Limb (tissue), 2 donors: ENCODE data around the gene ITPK1.
"Not testable (repeated sequence)": the region's sequence is repeated elsewhere in the genome, so short reads cannot be mapped to it uniquely, and the experiment has no call there.

ENCODE experiments used
- DNase-seq, 2 donors: peaks; one replicate each; pipeline ENCODE4 v3.0.0-alpha.2; 2016; ENCODE audit errors: extremely low spot score in 2 of 2

ITPK1 gene

DNA sequence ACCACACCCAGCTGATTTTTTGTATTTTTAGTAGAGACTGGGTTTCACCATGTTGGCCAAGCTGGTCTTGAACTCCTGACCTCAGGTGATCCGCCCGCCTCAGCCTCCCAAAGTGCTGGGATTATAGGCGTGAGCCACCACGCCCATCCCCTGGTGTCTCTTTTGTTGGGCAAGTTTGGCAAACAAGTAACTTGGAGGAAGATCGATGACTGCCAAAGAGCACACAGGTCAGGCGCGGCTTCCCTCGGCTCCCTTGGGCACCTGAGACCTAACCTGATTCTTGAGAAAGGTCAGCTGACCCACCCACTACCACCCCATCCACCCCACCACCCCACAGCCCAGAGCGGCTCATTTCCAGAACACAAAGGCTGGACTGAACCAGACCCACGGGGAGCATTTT, 9.9 kb downstream of the ITPK1 start:
- not testable (repeated sequence) for DNase-seq

DNA sequence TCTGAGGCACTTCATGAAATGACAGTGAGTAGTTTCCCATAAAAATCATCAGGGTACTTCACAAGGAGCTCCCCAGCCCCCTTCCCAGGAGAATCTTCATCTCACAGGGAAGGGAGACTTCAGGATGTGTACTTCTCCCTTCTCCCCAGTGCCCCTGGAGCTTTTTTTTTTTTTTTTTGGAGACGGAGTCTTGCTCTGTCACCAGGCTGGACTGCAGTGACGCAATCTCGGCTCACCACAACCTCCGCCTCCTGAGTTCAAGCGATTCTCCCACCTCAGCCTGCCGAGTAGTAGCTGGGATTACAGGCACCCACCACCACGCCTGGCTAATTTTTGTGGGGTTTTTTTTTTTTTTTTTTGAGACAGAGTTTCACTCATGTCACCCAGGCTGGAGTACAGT, 10.4 kb downstream of the ITPK1 start:
- no peak for DNase-seq

DNA sequence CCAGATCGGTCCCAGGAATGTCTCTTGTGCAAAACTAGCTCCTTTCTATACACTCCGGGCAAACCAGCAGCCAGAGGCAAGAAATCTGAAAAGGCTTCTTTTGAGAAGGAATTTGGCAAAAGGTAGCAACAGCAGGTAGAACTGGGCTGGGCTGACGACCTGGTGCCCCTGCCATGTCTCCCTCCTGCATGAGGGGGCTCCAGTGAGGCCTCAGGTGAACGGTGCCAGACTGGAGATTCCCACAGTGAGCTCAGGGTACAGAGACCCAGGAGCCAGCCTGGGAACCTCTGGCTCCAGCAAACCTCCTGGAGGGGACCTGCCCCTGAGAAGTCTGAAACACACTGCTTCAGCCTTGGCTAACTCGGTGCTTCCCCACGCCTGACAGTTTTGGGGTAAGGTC, 10.8 kb downstream of the ITPK1 start:
- DNase-seq, result no peak

DNA sequence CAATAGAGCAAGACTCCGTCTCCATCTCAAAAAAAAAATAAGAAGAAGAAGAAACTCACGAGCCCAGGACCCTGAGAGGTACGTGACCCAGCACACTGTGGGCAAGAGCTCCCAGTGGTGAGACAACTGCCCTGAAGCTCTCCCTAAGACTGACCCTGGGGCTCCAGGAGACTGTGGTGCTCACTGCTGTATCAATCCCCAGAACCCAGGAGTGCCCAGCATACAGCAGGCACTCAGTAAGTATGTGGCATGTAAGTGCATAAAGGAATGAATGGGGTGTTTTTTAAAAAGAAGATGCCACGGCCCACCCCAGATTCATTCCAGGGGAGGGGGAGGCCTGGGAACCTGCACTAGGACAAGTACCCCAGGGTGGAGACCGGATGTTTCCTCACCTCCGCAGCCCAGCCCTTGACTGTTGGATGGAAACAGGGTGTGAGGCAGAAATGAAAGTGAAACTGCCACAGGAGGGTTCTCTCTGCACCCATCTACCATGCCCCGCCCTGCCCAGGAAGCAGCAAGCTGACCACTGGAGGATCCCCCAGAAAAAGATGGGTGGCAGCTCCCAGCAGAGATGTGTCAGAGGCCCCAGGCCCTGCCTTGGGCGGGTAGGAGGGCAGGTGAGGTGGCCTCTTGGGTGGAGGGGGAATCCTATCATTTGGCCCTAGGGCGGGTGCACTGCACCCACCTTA, 12.2 kb downstream of the ITPK1 start:
- DNase-seq, result no peak

DNA sequence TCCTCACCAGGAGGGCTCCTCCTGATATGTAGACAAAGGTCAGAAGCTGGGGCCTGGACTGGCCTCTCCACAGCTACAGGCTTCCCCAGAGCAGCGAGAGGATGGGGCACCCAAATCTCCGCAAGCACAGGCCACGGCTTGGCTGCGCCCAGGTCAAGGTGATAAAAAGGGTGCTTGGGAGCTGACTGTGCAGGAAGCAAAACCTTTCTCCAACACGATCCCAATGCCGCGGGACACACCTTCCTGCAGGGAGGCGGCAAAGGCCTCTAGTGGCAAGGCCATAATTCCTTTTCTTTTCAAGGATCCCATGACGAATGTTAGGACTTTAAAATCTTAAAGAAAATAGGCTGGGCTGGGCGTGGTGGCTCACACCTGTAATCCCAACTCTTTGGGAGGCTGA, 13.6 kb downstream of the ITPK1 start:
- no peak for DNase-seq

DNA sequence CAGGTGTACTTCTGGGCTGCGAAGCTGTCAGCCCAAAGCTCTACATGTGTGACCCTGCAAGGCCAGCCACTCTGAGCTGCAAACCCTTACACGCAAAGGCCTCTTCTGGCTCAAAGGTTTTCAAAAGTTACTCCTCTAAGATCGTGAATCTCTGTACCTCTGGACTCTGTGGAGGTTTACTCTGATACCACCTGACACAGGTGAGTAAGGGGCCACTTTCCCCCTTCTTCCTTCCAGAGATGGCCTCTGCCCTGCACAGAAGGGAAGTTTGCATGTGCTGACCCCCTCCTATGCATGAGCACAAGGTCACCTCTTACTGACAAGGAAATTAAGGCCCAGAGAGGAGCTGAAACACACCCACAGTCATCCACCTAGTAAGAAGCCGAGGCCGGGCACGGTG, 14.5 kb downstream of the ITPK1 start:
- DNase-seq, result no peak

DNA sequence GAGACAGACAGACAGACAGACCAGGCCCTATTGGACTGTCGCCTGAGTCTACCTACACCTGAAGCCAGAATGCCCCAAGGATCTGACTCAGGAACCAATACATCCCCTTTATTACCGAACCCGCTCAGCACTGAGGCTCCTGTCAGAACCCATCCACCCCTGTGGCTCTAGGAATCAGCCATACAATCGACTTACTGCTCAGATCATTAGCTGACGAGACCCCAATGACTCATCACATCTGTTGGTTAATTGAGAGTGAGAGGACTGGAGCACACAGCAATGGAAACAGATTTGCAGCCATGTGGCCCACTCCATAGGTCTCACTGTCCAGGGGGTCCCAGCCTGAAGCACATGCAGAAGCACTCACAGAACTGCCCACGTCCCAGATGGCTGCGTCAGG, 15.2 kb downstream of the ITPK1 start:
- no peak for DNase-seq

DNA sequence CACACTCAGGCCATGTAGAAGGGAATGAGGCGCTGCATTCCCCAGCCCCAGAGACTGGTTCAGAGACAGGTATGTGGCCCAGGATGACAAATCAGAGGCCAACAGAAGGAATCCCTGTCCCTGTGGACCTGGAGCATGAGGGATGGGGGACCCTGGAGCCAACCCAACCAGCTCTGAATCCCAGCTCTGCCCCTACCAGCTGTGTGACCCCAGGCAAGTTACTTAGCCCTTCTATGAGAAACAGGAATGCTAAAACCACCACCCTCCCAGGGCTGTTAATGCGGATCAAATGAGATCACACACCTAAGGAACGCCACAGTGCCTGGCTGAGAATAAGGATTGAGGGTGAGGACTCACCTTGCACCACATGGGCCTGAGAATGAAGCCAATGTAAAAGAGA, 15.6 kb downstream of the ITPK1 start:
- no peak for DNase-seq

DNA sequence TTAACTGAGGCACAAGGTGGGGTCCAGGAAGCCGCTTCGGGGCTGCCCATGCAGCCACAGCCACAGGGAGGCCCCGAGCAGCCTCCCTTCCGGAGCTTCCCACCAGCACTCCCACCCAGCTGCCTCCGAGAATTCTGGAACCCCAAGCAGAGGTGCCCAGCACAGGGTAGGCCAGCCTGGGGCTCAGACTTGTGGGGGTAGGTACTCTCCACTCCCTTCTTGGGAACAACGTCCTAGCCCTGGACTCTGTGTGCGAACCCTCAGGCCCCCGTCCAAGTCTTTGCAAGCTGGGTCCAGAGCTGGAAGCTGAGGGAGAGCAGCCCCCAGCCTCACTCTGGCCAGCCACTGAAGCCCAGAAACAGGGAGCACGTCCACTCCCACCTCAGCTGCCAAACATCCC, 16.1 kb downstream of the ITPK1 start:
- no peak for DNase-seq

DNA sequence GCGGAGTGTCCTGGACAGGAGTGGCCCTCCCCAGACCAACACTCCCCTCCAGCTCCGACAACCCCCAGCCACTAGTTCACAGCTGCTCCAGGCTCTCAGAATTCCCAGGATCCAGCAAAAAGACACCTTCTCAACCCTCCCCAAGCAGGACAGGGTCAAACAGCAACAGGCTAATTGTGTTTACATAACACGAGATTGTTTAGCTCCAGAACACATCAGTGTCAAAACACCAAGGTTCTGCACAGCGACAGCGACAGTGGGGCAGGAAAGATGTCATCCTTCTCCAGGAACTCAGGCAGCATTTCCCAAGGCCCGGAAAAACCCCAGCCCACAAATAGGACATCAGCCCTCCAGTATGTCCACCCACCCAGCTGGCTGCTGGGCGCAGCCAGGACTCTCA, 16.5 kb downstream of the ITPK1 start:
- DNase-seq, result no peak

DNA sequence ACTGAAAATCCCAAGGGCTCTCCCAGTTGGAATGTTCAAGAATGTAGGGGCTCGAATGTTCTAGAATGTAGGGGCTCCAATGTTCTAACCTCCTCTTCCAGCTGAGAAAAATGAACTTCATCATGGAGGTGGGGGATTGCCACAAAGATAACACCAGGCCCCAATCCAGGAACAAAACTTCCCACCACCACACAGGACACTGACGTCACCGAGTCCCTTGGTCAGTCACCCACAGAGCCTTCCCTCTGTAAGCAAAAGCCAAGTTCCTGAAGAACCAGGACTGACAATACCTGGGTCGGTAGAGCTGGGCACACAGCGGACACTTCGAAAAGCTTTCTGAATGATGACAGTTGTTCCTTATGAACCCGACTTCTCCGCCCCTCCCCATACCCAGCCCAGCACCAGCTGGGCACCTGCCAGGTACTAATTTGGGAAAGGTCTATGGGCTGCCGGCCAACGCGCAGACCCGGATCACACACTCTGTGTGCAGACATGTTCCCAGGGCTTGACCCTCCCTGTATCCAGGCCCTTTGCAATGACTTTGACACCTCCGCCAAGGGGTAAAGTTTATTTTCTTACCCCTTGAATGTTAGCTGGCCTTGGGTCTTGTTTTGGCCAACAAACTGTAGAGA, 18.9 kb downstream of the ITPK1 start:
- DNase-seq, result no peak

DNA sequence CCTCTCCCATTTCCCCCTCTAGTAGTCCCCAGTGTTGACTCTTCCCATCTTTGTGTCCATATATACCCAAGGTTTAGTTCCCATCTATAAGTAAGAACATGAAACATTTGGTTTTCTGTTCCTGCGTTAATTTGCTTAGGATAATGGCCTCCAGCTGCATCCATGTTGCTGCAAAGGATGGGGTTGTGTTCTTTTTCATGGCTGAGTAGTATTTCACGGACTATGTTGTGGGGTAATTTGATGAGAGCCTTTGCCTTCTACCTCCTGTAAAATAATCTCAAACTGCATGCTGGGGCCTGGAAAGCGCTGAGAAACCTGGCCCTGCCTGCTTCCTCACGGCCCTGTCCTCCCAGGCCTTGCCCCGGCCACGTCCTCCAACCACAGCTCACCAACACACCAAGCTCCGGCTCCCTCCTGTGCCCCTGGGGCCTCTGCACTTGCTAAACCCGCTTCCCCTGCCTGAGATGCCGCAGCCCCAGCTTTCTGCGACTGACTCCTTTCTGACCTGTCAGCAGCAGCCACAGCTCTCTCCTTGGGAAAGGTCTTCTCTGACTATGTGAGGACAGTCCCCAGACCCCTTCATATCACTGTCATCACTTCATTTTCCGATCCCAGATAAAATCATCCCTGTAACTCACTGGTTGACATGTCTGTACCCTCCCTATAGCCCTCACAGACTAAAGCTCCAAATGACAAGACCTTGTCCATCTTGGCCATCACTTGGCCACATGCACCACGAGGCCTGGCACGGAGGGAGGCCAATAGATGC, 19.8 kb downstream of the ITPK1 start:
- DNase-seq, result no peak

DNA sequence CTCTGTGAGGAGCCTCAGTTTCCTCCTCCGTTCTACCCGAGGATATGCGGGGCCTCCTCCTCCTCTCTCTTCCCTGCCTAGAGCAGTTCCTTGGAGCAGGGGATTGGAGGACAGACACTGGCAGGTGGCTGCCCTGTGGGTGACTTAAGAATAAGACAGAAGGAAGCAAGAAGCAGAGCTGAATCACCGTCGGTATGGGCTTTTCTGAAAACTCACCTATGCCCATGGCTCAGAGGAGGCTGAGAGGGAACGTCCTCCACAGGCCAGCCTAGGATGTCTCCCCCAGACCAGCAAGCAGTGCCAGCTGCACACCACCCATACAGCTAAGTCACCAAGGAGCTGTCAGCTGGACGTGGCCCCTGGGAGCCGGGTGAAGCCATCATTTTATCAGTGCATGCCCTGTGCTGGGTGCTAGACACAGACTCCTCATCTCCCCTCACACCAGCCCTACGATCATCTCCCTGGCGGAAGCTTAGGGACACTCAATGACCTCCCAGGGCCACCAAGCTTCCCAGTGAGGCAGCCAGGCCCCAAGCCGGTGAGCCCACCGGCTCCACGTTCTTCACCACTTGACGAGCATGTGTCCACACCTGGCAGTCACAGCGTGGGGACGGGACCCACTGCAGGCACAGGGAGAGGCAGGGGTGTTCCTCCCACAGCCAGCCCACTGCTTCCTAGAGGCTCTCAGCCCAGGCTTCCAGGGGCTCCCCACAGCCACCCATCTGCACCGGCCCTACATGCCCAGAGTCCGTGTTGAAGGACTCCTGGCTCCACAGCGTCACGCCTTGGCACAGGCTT, 21.4 kb downstream of the ITPK1 start:
- no peak for DNase-seq

DNA sequence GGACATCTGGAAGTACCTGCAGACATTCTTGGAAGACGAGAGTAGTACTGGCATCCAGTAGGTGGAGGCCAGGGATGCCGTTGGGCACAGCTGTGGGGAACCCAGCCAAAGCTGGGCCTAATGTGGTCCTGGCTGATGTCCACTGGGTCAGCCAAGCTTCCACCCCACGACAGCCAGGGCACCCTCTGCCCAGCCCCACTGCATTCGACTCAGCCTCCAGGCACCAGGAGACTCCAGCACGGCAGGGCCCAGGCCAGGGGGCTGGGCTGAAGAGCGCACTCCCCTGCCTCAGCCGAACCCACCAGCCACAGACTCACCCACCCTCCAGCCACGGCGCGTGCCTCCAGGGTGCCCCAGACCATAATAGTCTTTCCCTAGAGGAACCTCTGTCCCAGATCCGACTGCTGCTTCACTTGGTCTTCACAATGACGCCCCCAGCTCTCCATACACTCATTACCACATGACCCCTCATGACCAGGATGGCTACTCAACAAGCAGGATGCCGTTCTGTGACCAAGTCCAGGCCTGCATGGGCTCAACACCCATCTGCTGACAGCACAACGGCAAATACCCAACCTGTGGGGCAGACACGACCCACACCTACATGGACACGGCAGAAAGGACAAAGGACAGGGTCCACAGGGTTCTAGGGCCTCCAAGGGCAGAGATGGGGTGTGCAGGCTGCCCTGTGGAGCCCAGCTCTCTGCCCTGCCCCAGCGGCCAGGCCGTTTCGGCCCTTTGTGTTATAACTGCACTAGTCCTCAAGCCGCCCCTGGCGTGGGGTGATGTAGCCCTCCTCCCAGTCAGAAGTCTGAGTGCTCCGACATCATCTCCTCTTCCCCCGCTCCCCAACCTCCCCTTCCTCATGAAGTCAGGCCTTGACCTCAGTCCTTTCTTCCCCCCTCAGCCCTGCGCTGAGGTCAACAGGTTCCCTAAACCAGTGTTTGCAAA, 22.8 kb downstream of the ITPK1 start:
- no peak for DNase-seq

DNA sequence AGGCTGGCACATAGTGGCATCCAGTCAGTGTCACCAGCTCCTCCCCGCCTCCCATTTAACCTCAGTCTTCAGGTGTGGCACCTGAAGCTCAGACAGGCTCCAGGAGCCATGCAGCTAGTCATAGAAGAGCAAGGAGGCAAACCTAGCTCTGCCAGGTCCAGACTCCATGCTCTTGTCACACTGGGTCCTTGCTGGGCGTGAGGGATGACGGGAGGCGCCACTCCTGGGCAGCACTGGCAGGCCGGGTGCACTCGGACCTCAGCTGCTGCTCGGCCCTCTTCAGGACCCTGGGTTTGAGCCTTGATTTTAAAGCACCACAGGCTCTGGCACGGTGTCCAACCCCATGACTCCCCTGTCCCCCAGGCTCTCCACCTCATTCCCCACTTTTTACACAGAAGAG, 24.1 kb downstream of the ITPK1 start:
- no peak for DNase-seq

DNA sequence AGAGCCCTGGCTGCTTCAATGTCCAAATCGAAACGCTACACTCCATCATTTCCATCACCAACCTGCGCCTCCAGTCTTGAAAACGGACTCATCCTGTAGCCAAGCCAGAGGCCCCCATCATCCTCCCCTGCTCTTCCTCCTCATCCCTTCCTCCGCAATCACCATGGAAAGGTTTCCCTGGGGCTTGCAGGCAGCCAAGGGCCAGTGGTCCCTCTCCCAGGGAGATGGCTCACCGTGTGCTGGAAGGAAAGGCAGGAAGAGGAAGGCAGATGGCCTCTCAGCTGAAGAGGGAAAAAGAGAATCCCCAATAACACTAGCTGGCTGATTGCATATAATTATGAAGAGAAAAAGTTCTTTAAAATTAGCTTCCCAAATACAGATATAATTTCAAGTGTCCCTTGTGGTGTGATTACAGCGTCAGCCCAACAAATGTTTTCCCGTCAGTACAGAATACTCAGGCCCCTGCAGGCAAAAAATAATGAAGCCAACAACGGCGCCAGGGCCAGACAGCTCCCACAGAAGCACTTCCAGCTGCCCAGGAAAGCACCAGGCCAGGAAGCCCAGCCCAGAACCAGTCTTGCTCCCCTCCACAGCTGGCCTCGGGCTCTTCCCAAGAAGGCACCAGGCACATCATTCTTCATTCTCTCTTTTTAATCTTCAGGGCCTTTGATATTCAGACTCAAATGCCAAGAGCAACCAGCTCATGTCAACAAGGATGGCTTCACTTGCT, 24.7 kb downstream of the ITPK1 start:
- DNase-seq, result peak in 1 of 2 donors; percentile 13

DNA sequence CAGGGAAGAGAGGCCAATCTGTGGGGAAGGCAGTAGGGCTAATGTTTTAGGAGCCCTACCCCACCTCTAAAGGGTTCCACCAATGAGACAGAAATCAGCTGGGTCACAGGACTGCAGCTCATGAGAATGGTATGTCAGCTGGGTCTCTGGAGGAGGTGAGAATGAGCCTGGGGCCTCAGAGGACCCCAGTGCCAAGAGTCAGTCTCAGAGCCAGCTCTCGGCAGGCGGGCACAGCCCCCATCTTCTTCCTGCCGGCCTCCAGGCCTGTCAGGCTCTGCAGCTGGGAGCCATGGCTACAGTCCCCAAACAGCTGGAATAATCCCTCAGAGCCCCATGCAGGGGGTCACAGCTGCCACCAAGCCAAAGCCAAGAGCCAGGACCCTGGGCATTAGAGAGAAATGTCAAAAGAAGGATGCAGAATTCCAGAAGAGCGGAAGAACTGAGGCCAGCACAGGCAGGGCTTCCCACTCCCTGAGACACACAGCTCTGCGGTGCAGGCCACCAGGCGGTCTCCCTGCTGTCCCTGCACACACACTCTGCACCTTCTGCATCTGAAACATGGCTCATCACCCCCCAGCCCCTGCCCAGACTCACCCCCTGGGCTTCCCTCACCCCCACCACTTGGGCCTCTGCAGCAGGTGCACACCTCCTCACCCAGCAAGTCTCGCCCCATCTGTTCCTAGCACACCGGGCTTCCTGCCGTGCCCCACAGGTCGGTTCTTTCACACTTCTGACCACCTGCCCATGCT, 26.0 kb downstream of the ITPK1 start:
- no peak for DNase-seq

DNA sequence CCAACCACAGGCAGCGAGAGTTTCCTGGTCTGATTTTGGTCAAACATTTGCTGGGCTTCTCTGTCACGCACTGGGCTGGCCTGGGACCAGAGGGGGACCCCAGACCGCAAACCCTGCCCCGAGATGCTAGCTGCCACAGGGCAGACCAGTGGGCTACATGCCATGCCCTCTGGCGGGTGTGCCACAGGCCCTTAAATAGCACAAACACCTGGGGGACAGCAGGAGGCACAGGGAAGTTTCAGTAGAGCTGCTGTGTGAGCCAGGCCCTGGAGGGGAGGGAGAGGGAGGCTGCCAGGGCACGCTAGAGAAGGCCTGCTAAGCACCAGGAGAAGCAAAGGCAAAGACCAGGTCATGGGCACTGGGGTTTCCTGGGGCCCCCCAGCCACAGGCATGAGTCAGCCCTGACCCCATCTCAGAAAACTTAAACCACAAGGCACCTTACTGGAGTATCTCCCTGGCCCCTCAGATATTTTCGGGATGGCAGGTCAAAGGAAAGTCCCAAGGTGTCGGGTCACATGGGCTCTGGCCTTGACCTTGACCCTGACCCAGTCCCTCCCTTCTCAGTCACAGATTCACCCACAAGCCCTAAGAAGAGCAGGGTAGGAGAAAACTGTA, 29.2 kb downstream of the ITPK1 start:
- DNase-seq, result no peak

DNA sequence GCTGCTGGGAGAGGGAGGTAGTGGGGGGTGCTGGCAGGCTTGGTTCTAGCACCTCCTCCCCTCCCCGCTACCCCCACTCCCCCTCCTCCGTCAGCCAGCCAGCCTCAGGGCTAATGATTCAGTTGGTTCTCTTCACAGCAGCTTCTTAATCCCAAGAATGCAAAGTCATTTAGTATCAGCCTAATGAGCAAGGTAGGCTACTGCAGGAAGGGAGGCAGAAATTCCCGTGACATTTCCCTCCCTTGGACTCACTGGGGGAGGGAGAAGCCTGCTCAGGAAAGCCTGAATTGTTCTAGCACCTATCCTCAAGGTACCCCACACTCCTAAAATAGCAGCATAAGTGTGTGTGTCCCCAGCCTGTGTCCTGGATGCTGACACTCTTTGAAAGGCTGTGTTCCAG, 29.8 kb downstream of the ITPK1 start:
- no peak for DNase-seq
